PFSK-1 (cell line): ENCODE measurements around the gene AMPD1.

Source experiments
- FOXP2 ChIP-seq: optimal IDR thresholded peaks from 2 replicates; pipeline ENCODE3; 2011; ENCODE audit warnings: borderline replicate concordance, control low read depth, inconsistent platforms; ENCODE audit not compliant: insufficient read depth; ENCODE audit errors: extremely low read length, extremely low read depth
- POLR2AphosphoS5 ChIP-seq: IDR thresholded peaks from 2 replicates; pipeline ENCODE4 v1.6.1; 2012; ENCODE audit warnings: low read depth, mild to moderate bottlenecking, control low read depth, low read length, moderate library complexity
- REST ChIP-seq, 2 experiments: IDR thresholded peaks; 2 replicates each; pipeline versions ENCODE4 v1.6.1 to v1.8.0; 2011 to 2012; ENCODE audit warnings: low read depth in 2 of 2, low read length in 2 of 2, control low read depth in 1 of 2, inconsistent platforms in 1 of 2, mild to moderate bottlenecking in 1 of 2, moderate library complexity in 1 of 2; ENCODE audit not compliant: insufficient read depth in 1 of 2
- SIN3A ChIP-seq: IDR thresholded peaks from 2 replicates; pipeline ENCODE4 v1.6.1; 2012; ENCODE audit warnings: mild to moderate bottlenecking, low read length, moderate library complexity, borderline replicate concordance; ENCODE audit not compliant: insufficient read depth
- TAF1 ChIP-seq: IDR thresholded peaks from 2 replicates; pipeline ENCODE4 v1.6.1; 2012; ENCODE audit warnings: low read length, control low read depth, borderline replicate concordance; ENCODE audit not compliant: insufficient read depth

AMPD1 gene

GRCh38 chr1:114729782-114730181 is 34.4 kb upstream of the AMPD1 start:
- no peak for TF ChIP-seq TAF1
- TF ChIP-seq SIN3A: no peak
- TF ChIP-seq FOXP2: no peak
- TF ChIP-seq POLR2AphosphoS5: no peak
- no peak for TF ChIP-seq REST (IDR thresholded peaks at IDR 0.05; ENCODE audit: insufficient read depth in 1 of 2, low read depth in 2 of 2, low read length in 2 of 2)

GRCh38 chr1:114728553-114728952 is 33.2 kb upstream of the AMPD1 start:
- TF ChIP-seq REST (IDR thresholded peaks at IDR 0.05; ENCODE audit: insufficient read depth in 1 of 2, low read depth in 2 of 2, low read length in 2 of 2): no peak
- no peak for TF ChIP-seq FOXP2
- no peak for TF ChIP-seq SIN3A
- TF ChIP-seq POLR2AphosphoS5: no peak

- TF ChIP-seq TAF1 (no peak), POLR2AphosphoS5 (no peak), FOXP2 (no peak), SIN3A (no peak), REST (IDR thresholded peaks at IDR 0.05; ENCODE audit: insufficient read depth in 1 of 2, low read depth in 2 of 2, low read length in 2 of 2) (no peak)
Observed at GRCh38 chr1:114725230-114725629, 29.9 kb upstream of the AMPD1 start.

- TF ChIP-seq TAF1: no peak
- no peak for TF ChIP-seq SIN3A
- no peak for TF ChIP-seq REST (IDR thresholded peaks at IDR 0.05; ENCODE audit: insufficient read depth in 1 of 2, low read depth in 2 of 2, low read length in 2 of 2)
- TF ChIP-seq FOXP2: no peak
- TF ChIP-seq POLR2AphosphoS5: no peak
Observed at GRCh38 chr1:114723915-114724314, 28.6 kb upstream of the AMPD1 start.

GRCh38 chr1:114723457-114723856 is 28.1 kb upstream of the AMPD1 start:
- TF ChIP-seq TAF1 (no peak), POLR2AphosphoS5 (no peak; the same call in 1 of the 2 replicates), REST (IDR thresholded peaks at IDR 0.05; ENCODE audit: insufficient read depth in 1 of 2, low read depth in 2 of 2, low read length in 2 of 2) (no peak), FOXP2 (no peak), SIN3A (no peak)
